HL-60 (cell line): ENCODE data around the gene TRIM26.
A peak's percentile ranks its signal among the peaks of the same experiment; 100 is the strongest.
"Not testable (repeated sequence)": the region's sequence is repeated elsewhere in the genome, so short reads cannot be mapped to it uniquely, and the experiment has no call there.

Experiments used
- DNase-seq, 2 experiments: peaks; one replicate each; pipeline ENCODE4 v3.0.0-alpha.2; 2010 to 2020; ENCODE audit warnings: low read depth in 1 of 2, low spot score in 1 of 2
- H3K27ac ChIP-seq: fragments of 250-450 bp; sonication (Bioruptor Pico); replicated peaks from 2 replicates; pipeline ENCODE4 v1.5.1; 2020; ENCODE audit warnings: mild to moderate bottlenecking, moderate library complexity
- H3K27me3 ChIP-seq: fragments of 250-450 bp; sonication (Bioruptor Pico); 2 replicates; pipeline ENCODE4 v1.5.1; 2021; ENCODE audit warnings: mild to moderate bottlenecking, moderate library complexity; ENCODE audit not compliant: insufficient read depth, poor library complexity, severe bottlenecking
- H3K4me3 ChIP-seq: replicated peaks from 2 replicates; pipeline ENCODE4 v1.5.1; 2011; ENCODE audit warnings: mild to moderate bottlenecking, control low read depth, low read length; ENCODE audit not compliant: insufficient read depth
- CTCF ChIP-seq: IDR thresholded peaks from one replicate; pipeline ENCODE4 v1.5.1; 2011; ENCODE audit warnings: low read length, control low read depth, inconsistent platforms; ENCODE audit not compliant: insufficient read depth
- GABPA ChIP-seq: IDR thresholded peaks from 2 replicates; pipeline ENCODE4 v1.6.1; 2012; ENCODE audit warnings: low read depth
- POLR2AphosphoS5 ChIP-seq: IDR thresholded peaks from 2 replicates; pipeline ENCODE4 v1.6.1; 2012; ENCODE audit warnings: low read depth
- REST ChIP-seq: IDR thresholded peaks from 2 replicates; pipeline ENCODE4 v1.6.1; 2012; ENCODE audit warnings: low read depth; ENCODE audit not compliant: insufficient replicate concordance
- SPI1 ChIP-seq: IDR thresholded peaks from 2 replicates; pipeline ENCODE4 v1.6.1; 2012; ENCODE audit warnings: low read depth, mild to moderate bottlenecking, borderline replicate concordance

Gene TRIM26

GRCh38 chr6:30259140-30260035 is 46.2 kb upstream of the TRIM26 start:
- H3K27me3 ChIP-seq = peaks cover 50% of the 10 kb centered on the region
- peak in 1 of 2 experiments; percentile 19 for DNase-seq
- no peak overlapping the region for H3K27ac ChIP-seq
- H3K4me3 ChIP-seq = peak overlapping the region; percentile 45
- TF ChIP-seq SPI1 = no peak
- no peak for TF ChIP-seq POLR2AphosphoS5
- no peak for TF ChIP-seq CTCF
- TF ChIP-seq REST = no peak
- TF ChIP-seq GABPA = no peak

GRCh38 chr6:30258204-30258603 is 45.0 kb upstream of the TRIM26 start:
- TF ChIP-seq REST = no peak
- no peak for TF ChIP-seq SPI1
- no peak for TF ChIP-seq POLR2AphosphoS5
- no peak for TF ChIP-seq GABPA
- H3K27me3 ChIP-seq = peaks cover 50% of the 10 kb centered on the region
- no peak overlapping the region for H3K4me3 ChIP-seq
- DNase-seq = no peak
- H3K27ac ChIP-seq = no peak overlapping the region

GRCh38 chr6:30252417-30252816 is 39.2 kb upstream of the TRIM26 start:
- DNase-seq, H3K4me3 ChIP-seq: not testable (repeated sequence)
- peaks cover 13% of the 10 kb centered on the region for H3K27me3 ChIP-seq

GRCh38 chr6:30244560-30244959 is 31.4 kb upstream of the TRIM26 start:
- no peak for DNase-seq
- no peak overlapping the region for H3K4me3 ChIP-seq
- peaks cover 7% of the 10 kb centered on the region for H3K27me3 ChIP-seq
- TF ChIP-seq REST (no peak), POLR2AphosphoS5 (no peak), SPI1 (no peak), GABPA (no peak), CTCF (no peak)
- no peak overlapping the region for H3K27ac ChIP-seq

More at GRCh38 chr6:30252417-30252816, 39.2 kb upstream of the TRIM26 start:
- H3K27ac ChIP-seq = not testable (repeated sequence)
